ENCODE measurements around the gene PER2.

DNA sequence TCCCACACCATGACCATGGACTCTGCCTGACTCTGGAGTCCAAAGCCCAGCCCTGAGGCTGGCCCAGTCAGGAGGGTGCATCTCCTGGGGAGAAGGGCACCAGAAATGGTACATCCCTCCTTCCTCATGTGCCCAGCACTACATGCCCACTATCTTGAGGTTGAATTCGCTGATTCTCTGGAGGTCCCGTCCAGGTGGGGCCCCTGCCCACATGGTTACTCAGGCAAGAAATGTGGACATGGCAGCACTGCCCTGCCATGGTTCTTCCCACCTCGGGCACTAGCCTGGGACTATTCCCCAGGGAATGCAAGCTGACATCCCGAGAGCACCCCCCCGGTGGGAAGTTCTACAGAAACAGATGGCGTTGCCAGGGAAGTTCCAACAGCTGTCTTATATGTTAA lies 33.3 kb downstream of the PER2 start:
- TF ChIP-seq EZH2 (IDR thresholded peaks at IDR 0.05; ENCODE audit: insufficient read depth, poor library complexity, severe bottlenecking) (no peak), EZH2phosphoT487 (IDR thresholded peaks at IDR 0.05; ENCODE audit: insufficient read depth, low read depth) (no peak)

All from GM23248 (cell line).